ENCODE data around the gene CYSLTR2.

DNA sequence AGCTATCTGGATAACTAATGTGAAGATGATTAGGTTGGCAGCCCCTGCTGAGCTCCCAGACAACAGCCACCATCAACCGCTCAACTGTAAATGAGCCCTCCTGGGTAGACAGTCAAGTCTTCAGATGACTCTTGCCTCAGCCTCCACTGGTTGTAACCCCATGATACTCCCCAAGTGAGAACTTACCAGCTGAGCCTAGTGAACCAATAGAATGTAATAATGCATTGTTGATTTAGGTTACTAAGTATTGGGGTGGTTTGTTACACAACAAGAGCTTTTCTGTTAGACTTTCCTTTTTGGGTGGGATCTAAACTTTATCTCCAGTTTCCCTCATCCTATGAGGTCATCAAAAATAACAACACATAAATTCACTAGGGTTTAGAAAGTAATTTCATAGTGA is 69.4 kb downstream of the CYSLTR2 start:
- TF ChIP-seq CREB1 (IDR thresholded peaks at IDR 0.05; ENCODE audit: low read depth) = no peak
- TF ChIP-seq TEAD4 (IDR thresholded peaks at IDR 0.05) = no peak
